MM.1S (cell line): ENCODE measurements around the gene CHTF18.

Experiments
- EZH2 ChIP-seq: fragments of 300-600 bp; sonication (generic); optimal IDR thresholded peaks from 2 replicates; pipeline ENCODE3; 2017; ENCODE audit warnings: low read depth, mild to moderate bottlenecking, antibody characterized with exemption, low read length, mixed read lengths
- TF ChIP-seq, protein P1 (sequence below): fragments of 300-600 bp; sonication (generic); IDR thresholded peaks from 2 replicates; pipeline ENCODE4 v1.5.1; 2016; ENCODE audit warnings: antibody characterized with exemption, low read length, mixed read lengths

- TF ChIP-seq, protein P1, sequence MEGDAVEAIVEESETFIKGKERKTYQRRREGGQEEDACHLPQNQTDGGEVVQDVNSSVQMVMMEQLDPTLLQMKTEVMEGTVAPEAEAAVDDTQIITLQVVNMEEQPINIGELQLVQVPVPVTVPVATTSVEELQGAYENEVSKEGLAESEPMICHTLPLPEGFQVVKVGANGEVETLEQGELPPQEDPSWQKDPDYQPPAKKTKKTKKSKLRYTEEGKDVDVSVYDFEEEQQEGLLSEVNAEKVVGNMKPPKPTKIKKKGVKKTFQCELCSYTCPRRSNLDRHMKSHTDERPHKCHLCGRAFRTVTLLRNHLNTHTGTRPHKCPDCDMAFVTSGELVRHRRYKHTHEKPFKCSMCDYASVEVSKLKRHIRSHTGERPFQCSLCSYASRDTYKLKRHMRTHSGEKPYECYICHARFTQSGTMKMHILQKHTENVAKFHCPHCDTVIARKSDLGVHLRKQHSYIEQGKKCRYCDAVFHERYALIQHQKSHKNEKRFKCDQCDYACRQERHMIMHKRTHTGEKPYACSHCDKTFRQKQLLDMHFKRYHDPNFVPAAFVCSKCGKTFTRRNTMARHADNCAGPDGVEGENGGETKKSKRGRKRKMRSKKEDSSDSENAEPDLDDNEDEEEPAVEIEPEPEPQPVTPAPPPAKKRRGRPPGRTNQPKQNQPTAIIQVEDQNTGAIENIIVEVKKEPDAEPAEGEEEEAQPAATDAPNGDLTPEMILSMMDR: no peak
- TF ChIP-seq EZH2: no peak
Measured at GRCh38 chr16:831571-832413, 43.4 kb downstream of the CHTF18 start.
